Activated gamma-delta T cell (primary cell): ENCODE data around the gene AGAP2.
A peak's percentile ranks its signal among the peaks of the same experiment; 100 is the strongest.
"Not testable (repeated sequence)": the region's sequence is repeated elsewhere in the genome, so short reads cannot be mapped to it uniquely, and the experiment has no call there.

Experiments used
- DNase-seq: peaks from one replicate; lab custom pipeline; 2025; lab: John Stamatoyannopoulos, UW
- total RNA-seq, 2 donors: gene quantifications; one replicate each; lab custom pipeline; 2026; lab: John Stamatoyannopoulos, UW

AGAP2 gene
- total RNA-seq: 156 to 161 reads per million in 2 donors

DNA sequence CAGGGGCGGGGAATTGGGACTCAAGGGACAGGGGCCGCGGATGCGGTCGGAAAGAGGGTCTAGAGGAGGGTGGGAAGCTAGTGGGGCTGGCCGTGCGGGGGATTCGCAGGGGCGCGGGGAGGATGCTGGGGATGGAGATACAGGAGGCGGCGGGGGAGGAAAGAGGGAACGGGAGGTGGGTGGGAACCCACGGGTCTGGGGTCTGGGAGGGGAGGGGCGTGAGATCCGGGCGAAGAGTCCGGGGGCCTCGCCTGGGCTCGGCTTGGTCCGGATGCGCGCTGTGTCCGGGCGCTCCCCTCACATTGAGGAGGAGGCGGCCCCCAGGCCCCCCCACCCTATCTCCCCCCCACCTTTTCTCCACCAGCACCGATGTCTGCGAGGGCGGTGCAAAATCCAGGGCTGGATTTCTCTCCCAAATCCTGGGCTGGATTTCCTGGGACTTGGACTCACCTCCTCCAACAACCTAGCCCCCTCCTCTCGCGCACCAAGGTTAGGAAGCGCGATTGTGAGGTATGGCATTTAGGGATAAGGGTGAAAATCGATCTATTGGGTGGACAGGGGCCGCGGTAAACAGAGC lies at the start of gene AGAP2:
AGAP2 (minus strand) TSS at position 82 of the 577 bp plus-strand sequence. CDS start 496 bp downstream, outside the sequence.
- DNase-seq: no peak

DNA sequence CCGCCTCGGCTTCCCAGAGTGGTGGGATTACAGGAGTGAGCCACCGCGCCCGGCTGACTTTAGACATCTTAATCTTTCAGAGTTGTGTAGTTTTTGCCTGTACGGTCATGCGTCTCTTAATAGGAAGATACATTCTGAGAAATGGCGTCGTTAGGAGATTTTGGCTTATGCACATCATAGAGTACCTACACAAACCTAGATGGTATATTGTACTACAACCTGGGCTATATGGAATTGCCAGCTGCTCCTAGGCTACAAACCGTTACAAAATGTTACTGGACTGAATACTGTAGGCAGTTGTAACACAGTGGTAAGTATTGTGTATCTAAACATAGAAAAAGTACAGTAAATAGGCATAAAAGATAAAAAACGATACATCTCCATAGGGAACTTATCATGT lies 45.3 kb upstream of the AGAP2 start:
- DNase-seq: no peak

DNA sequence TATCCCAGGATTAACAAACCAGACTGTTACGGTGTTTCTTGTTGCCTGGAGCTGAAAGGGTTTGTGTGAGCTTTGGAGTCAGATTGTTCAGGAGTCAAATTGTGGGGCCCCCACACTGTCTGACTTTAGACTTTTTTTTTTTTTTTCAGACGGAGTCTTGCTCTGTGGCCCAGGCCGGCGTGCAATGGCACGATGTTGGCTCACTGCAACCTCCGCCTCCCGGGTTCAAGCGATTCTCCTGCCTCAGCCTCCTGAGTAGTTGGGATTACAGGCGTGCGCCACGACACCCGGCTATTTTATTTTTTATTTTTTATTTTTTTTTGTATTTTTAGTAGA lies 44.9 kb upstream of the AGAP2 start:
- no peak for DNase-seq

DNA sequence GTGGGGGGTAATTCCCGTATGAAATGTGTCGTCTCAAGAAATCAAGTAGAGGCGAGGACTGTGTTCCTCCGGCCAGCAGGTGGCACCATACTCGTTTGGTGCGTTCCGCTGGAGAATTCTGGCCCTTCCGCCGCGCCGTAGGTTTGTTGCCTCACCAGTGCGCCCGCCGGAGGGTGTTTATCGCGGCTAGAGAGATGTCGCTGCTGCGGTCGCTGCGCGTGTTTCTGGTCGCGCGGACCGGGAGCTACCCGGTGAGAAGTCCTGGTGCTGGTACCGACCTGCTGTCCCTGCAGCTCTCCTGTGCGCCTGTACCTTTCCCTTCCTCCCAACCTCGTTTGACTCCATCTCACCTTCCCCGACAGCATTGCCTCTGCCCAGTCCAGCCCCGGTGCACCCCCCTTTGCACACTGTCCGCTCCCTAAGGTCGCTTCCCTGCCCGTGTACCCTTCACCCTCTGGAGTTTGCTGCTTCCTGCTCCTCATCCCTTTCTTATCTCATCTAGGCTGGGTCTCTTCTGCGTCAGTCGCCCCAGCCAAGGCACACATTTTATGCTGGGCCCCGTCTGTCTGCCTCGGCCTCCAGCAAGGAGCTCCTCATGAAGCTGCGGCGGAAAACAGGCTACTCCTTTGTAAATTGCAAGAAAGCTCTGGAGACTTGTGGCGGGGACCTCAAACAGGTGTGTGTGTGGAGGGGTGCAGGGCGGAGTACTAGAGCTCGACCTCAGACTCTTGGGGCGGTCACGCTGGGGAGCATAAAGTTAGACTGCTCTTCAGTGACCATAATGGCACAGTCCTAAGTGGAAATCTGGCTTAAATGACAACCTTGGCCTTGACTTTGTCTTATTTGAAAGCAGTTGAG lies 44.3 kb upstream of the AGAP2 start, which contains the start of gene TSFM:
TSFM (plus strand) TSS at position 180 of the 858 bp plus-strand sequence; CDS start at position 195, 15 bp downstream.
- peak; percentile 84 for DNase-seq

DNA sequence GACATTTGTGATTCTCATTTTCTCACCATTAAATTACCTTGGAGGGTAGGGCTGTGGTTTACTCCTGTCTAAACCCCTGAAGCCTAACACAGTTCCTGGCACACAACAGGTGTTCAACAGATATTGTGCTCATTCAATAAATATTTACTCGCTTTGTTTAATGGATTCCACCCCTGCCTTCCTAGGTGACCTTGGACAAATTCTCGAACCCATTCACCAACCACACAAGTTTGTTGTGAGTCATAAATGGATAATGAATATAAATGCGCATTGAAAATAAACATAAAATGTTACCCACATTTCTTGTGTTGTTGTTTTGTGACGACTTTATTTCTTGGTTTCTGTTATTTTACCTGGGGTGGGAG lies 43.7 kb upstream of the AGAP2 start:
- DNase-seq: no peak

DNA sequence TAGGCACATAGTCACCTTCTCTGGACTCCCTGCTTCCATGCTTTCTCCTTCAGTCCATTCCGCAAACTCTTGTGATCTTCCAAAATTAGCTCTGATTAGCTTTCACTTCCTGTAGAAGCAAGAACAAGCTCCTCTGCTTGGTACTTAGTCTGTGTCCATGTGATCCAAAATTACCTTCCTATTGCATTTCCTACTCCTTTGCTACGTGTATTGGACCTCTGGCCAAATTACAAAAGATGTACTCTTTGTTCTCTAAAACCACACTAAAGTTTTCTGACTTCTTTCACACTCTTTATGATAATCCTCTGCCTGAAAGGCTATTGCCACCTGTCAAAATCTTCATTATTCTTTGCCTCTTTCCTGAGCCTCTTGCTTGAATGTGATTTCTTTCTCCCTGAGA lies 43.3 kb upstream of the AGAP2 start:
- no peak for DNase-seq

DNA sequence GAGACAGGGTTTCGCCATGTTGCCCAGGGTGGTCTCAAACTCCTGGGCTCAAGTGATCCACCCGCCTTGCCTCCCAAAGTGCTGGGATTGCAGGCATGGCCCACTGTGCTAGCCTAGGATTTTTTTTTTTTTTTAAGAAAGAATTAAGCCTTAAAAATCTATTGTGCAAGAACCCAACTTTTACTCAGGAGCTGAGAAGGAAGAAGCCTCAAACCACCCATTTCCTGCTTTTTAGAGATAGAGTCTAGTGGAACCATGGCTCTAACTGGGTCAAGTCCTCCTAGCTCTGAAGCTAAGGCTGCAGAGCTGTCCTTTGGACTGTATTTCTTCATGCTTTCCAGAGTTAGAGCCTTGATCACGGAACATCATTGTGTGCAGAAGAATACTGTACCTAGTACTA lies 42.7 kb upstream of the AGAP2 start:
- DNase-seq: no peak

DNA sequence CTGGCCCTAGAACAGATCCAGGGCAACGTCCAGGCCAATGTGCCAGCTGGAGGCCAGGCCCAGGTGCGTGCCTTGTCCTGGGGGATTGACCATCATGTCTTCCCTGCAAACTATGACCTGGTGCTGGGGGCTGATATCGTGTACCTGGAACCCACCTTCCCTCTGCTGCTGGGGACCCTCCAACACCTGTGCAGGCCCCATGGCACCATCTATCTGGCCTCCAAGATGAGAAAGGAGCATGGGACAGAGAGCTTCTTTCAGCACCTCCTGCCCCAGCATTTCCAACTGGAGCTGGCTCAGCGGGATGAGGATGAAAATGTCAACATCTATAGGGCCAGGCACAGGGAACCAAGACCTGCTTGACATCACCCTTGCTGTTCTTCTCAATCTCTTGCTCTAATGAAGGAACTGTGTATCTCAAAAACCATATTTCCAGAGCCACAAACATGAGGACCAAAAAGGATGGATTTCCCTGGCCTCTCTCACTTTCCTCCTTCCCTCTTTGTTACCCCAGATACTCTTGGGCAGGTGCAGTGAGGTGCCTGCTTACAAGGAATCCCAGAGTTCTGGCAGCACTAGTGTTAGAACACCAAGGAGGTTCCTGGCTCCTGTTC lies 41.8 kb upstream of the AGAP2 start:
- no peak for DNase-seq

DNA sequence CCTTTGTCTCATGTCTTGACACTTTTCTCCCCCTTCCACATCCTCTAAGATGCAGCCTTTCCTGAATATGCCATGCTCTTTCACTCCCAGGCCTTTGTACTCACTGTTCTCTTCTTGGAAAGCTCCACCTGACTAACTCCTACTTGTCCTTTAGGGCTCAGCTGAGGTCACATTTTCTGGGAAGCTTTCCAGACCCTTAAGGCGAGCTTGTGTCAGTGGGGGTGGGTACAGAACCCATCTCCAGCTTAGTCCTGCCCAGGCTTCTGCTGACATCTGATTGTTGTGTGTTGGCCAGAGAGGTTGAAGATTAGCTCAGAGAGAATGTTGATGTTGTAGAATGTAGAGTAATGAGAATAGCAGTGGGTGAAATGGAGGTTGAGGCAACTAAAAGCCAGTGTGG lies 41.2 kb upstream of the AGAP2 start:
- DNase-seq: no peak

DNA sequence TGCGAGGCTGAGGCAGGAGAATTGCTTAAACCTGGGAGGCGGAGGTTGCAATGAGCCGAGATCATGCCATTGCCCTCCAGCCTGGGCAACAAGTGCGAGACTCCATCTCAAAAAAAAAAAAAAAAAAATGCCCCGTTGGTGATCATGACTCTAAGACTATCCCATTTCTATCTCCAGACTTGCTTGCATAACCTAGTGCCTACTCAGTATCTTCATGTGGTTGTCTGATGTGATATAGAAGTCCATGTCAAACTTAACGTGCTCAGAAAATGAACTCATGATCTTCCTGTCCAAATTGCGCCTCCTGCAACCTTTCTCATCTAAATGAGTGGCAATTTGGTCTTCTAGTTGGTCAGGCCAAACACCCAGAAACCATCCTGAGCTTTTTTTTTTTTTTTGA lies 39.4 kb upstream of the AGAP2 start:
- no peak for DNase-seq

DNA sequence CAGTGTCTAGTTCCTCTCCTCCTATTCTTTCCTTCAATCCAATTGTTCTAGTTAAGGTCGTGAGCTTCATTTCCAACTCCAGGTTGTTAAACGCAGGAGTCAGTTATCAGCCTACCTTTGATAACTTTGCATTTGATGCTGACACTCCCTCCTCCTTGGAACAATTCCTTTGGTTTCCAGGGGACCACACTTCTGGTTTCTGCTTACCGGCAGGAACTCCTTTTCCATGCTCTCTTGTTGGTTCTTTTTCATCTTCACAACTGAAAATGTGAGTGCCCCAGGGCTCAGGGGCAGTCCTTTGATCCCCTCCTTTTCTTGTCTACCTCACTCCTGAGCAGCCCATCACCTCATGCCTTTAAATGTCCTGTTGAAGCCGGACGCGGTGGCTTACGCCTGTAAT lies 38.8 kb upstream of the AGAP2 start:
- DNase-seq: no peak

DNA sequence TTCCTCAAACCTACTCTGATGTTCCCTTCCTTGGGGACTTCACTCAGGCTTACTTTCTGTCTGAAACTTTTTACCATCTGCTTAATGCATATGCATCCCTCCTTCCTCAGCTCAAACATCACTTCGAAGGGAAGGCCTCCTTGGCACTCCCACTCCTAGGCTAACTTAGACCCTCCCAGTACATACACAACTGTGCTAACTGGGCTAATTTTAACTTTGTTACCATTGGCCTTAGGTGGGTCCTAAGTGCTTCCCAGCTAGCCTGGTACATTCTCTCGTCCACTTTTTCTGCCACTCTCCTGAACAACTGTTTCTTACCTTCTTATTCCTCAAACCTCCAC lies 37.7 kb upstream of the AGAP2 start:
- DNase-seq: no peak

DNA sequence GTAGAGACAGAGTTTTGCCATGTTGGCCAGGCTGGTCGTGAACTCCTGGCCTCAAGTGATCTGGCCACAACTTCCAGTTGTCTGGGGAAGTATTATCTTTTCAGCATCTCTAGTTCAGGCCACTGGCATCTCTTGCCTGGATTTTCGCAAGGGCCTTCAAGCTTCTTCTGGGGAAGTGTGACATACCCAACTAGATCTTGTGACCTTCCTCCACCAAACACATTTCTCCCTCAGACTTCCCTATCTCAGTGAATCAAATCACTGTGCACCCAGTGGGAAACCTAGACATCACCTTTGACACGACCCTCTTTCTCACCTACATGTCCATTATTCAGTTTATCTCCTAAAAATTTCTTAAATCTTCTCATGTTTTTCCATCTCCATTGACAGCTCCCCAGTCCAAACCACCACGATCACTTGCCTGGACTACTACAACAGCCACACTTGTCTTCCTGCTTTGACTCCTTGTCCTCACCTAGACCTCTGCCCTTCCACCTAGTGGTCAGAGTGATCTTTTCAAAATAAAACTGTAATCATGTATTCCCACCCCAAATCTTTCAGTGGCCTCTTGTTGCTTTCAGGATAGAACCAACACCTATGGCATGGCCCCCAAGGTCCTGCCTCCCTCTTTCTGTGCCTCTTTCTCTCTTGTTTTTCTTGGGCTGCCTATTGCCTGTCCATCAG lies 37.2 kb upstream of the AGAP2 start:
- no peak for DNase-seq

DNA sequence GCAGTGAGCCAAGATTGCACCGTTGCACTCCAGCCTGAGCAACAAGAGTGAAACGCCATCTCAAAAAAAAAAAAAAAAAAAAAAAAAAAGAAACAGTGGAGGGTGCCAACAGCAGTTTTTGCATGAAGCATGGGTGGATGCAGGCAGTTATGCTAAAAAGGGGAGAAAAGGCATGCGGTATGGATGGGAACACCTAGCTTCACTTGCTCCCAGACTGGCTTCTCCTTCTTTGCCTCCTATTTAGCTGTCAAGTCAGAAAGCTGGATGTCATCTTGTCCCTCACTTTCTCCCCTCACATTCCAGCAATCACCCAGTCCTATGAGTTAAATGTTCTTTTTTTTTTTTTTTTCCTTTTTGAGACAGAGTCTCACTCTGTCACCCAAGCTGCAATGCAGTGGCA lies 36.5 kb upstream of the AGAP2 start:
- DNase-seq: no peak

DNA sequence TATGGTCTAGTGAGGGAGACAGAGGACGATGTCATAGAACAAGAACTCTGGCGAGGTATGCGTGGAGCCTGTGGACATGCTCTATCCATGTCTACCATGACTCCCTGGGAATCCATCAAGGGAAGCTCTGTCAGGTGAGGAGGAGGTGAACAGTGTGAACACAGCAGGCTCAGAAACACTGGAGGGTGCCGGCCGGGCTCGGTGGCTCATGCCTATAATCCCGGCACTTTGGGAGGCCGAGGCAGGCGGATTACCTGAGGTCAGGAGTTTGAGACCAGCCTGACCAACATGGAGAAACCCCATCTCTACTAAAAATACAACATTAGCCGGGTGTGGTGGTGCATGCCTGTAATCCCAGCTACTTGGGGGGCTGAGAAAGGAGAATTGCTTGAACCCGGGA lies 36.1 kb upstream of the AGAP2 start:
- not testable (repeated sequence) for DNase-seq

DNA sequence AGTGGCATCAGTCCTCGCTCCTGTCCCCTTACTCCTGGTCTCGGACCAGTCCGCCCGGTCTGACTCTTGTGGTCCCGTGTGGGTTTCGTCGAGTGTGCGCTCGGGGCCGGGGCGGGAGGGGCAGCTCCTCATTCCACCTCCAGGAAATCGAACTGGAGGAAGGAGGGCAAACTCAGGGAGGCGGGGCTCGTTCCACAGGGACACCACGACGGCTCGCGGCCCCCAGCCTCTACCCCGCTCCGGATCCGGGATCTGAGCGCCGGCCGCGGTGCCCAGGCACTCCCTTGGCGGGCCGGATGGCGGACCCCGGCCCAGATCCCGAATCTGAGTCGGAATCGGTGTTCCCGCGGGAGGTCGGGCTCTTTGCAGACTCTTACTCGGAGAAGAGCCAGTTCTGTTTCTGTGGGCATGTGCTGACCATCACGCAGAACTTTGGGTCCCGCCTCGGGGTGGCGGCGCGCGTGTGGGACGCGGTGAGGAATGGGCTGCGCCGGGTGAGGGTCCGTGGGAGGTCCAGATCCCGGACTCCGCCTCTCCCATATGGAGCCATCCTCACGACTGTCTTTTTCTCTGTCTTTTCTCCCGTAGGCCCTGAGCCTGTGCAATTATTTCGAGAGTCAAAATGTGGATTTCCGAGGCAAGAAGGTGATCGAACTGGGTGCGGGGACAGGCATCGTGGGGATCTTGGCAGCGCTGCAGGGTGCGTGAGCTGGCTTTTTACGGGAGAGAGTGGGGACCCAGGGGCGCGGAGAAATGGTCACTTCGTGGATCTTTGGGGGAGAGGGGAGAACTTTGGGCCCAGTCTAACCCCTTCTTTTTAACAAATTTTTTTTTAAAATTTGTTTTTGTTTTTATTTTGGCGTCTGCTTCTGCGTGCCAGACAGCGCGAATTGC lies 34.1 kb upstream of the AGAP2 start, which contains the start of gene EEF1AKMT3:
EEF1AKMT3 (plus strand) TSS at position 186 of the 894 bp plus-strand sequence; CDS start at position 297, 111 bp downstream.
- DNase-seq: peak; percentile 27

DNA sequence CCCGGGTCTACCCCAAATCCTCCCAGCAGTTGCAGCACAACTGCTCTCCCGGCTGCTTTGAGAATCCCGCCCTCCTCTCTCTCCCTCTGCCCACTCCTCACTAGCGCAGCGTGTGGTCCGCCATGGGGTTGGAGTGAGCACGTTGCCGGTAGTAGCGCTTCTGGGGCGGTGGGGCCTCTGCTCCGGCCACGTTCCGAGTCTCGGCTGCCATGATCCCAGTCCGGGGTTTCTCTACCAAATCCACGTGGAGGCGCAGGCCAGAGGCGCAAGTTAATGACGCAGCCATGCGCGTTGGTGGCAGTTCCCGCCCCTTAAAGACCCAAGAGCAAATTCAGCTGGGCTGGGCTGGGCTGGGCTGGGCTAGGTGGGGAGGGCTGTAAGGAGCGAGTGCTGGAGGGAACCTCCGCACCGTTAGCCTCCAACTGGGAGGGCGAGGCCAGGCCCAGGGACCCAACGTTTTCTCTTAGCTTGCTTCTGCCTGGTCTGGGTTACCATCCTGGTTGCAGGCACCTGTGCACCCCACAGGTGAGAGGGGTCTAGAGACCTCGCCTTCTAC lies 33.4 kb upstream of the AGAP2 start, which contains the start of gene METTL1:
METTL1 (minus strand) TSS at position 233 of the 556 bp plus-strand sequence; CDS start at position 211, 22 bp downstream.
- DNase-seq: peak; percentile 74

DNA sequence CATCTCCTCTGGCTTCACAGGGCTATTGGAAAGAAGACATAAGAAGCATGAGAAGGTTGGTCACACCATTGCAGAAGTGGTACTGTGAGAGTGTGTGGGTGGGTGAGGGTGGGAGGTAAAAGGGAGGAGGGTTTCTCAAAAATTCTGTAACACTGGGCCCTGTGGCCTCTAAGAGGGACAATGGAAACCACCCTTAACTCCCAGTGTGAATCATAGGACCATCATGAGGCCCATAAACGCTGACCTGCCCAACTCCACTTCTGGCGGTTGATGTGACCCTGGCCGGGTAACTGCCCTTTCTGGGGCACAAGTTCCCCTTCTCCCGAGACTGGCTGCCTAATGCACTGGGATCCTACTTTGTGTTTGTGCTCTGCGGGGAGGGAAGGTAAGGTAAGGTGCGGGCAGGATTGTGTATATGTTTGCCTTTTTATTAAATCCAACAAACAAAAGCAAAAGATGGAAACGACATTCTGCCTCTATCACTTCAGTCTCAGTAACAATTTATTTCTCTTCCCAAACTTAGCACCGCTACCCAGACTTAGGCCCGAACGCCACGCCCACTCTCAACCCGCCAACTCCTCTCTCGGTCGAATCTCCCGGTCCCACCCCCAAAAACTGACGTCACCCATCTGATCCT lies 32.8 kb upstream of the AGAP2 start:
- no peak for DNase-seq

DNA sequence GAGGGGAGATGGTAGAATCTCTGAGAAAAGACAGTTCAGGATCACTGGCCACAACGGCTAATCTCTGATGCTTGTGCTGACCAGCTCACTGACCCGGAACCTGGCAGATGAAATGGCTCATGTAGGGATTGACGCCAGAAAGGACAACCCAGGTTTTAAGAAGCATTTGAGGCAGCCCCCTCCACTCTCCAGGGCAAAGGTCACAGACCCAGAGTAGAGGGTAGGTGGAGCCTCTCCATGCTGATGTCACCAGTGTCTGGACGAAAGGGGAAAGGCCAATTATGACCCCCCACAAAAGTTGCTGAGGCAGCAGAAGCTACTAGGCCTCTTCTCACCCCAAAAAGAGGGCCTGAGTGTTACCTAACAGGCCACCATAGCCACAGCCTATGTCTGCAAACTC lies 32.2 kb upstream of the AGAP2 start:
- DNase-seq: no peak

DNA sequence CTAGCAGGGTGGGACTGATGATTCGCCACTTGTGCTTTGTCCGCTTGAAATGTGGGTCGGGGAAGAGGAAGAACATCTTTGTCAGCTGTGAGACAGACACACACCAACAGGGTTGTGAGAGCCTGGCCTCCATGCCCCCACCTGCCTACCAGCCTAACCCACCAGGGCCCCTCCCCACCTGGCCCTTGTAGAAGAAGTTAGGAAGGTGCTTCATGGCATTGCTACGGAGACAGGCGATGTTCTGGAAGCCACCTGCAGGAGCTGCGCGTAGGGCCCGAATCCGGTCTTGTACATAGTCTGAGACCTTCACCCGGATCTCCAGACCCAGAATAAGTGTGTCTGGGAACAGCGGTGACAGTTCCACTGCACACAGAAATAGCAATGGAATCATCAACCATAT lies 31.1 kb upstream of the AGAP2 start:
- no peak for DNase-seq

DNA sequence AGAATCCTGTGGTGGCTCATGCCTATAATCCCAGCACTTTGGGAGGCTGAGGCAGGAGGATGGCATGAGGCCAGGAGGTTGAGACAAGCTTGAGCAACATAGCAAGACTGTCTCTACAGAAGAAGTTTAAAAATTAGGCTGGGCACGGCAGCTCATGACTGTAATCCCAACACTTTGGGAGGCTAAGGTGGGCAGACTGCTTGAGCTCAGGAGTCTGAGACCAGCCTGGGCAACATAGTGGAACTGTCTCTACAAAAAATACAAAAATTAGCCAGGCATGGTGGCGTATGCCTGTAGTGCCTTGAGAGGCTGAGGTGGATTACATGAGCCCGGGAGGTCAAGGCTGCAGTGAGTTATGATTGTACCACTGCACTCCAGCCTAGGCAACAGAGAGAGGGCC lies 29.3 kb upstream of the AGAP2 start:
- no peak for DNase-seq
